Heart left ventricle (tissue), 16 donors: ENCODE measurements around the gene PTH2. TPM values are rescaled to one million over a fixed set of nuclear protein-coding genes. Genes with fewer than 3 reads are reported as not detected.

Source experiments
- ATAC-seq, 4 donors: fragments of 200-7000 bp; cut with Tn5 transposase; one replicate each; pipeline ENCODE4 v1.9.1; 2020 to 2022; ENCODE audit warnings: moderate library complexity in 4 of 4, mild to moderate bottlenecking in 3 of 4, moderate number of reproducible peaks in 1 of 4
- DNase-seq, 5 donors: peaks; one replicate each; pipeline ENCODE4 v3.0.0-alpha.2; 2020
- H3K27ac ChIP-seq, 12 donors: fragments of 200-600 bp; sonication (generic) in 4 of 12; one replicate each; pipeline versions ENCODE4 v1.5.0 to v1.8.0; 2016 to 2022; ENCODE audit warnings: mild to moderate bottlenecking in 2 of 12
- H3K27me3 ChIP-seq, 9 donors: fragments of 200-600 bp; sonication (generic) in 2 of 9; one replicate each; pipeline versions ENCODE4 v1.5.1 to v1.8.0; 2016 to 2022; ENCODE audit warnings: mild to moderate bottlenecking in 3 of 9
- H3K36me3 ChIP-seq, 9 donors: fragments of 200-600 bp; sonication (generic) in 2 of 9; one replicate each; pipeline versions ENCODE4 v1.5.0 to v1.8.0; 2018 to 2022; ENCODE audit warnings: mild to moderate bottlenecking in 2 of 9
- H3K4me1 ChIP-seq, 12 donors: fragments of 200-600 bp; sonication (generic) in 4 of 12; one replicate each; pipeline versions ENCODE4 v1.5.0 to v1.8.0; 2016 to 2022; ENCODE audit warnings: mild to moderate bottlenecking in 3 of 12
- H3K4me3 ChIP-seq, 12 donors: fragments of 200-600 bp; sonication (generic) in 4 of 12; one replicate each; pipeline versions ENCODE4 v1.5.0 to v1.8.0; 2017 to 2022; ENCODE audit warnings: mild to moderate bottlenecking in 9 of 12, moderate library complexity in 4 of 12
- H3K9me3 ChIP-seq, 12 donors: fragments of 200-600 bp; sonication (generic) in 4 of 12; one replicate each; pipeline versions ENCODE4 v1.5.0 to v1.8.0; 2016 to 2022; ENCODE audit warnings: mild to moderate bottlenecking in 1 of 12
- POLR2A ChIP-seq, 2 donors: fragments of 450-650 bp; IDR thresholded peaks; one replicate each; pipeline ENCODE4 v1.6.1; 2017; ENCODE audit warnings: antibody characterized with exemption in 2 of 2, mild to moderate bottlenecking in 2 of 2, moderate library complexity in 2 of 2
- WGBS, 4 donors: extraction: QIAGEN DNeasy Blood & Tissue Kit in 2 of 4; methylation state at CpG; one replicate each; pipeline versions ENCODE4 v1.1.5 to v1.1.7; 2013 to 2018; 5-methylcytosine and 5-hydroxymethylcytosine counted together
- intact Hi-C, 10 donors: fragments of 100-400 bp; cut with DNase I; formaldehyde crosslinking; loops; one replicate each; pipeline versions ENCODE4 v1.11.1 to v1.14.2; 2022
- polyA plus RNA-seq, 2 donors: library from polyadenylated mRNA; stranded (reverse); fragments of 200-250 nt; gene quantifications; one replicate each; pipeline ENCODE4 v1.2.3, GENCODE V29; 2013
- total RNA-seq, 9 donors: library from RNA; depleted of rRNA in 2 of 9; stranded (reverse); fragments of >200 nt in 2 of 9; fragmentation: NEBNext Ultra II Directional in 3 of 9; extraction: Animal tissue kit (Norgen Biotek cat#: 25700) in 3 of 9; gene quantifications; one replicate each; pipeline versions ENCODE4 v1.1.0 to v1.2.4, GENCODE V29; 2016 to 2023
- TF ChIP-seq, protein P1 (sequence below), 12 donors: fragments of 200-600 bp; sonication (generic) in 4 of 12; IDR thresholded peaks; one replicate each; pipeline versions ENCODE4 v1.5.0 to v1.8.0; 2018 to 2022; ENCODE audit warnings: antibody characterized with exemption in 12 of 12, mild to moderate bottlenecking in 5 of 12
- donor health status: ischemic (EF 13 %, LVEDD 7.1; RV severe dilation, severe dysfunction).
- donor health status: healthy with polysubstance abuse.
- donor health status: DM: no; HTN: yes; CAD: no.
- donor health status: DM: no; HTN: no; CAD: no.
- donor health status: ischemic (EF 25% LVEDD 6.9; RV normal size, moderate dysfunction).
- donor health status: ischemic (EF 25% LVEDD 5.7; RV mildly dilated, moderate dysfunction).
- donor health status: healthy.
- donor health status: DM: yes; HTN: yes; CAD: no.
- donor health status: ischemic (EF 35%, LVEDD 5.7; RV mildly dilated, moderate dysfunction).
- donor health status: nonischemic (EF 11% LVEDD 7.7; RV severe dilation, severe dysfunction).
- donor health status: DM: yes; HTN: yes; CAD: no.
- donor health status: PGD.
- donor health status: ischemic (EF 29% LVEDD 5.4; RV normal size, mild dysfunction).
- donor health status: nonischemic (EF 23%, LVEDD 6.1; RV moderate dilation, normal function).

Gene PTH2
- total and polyA plus RNA-seq, 11 donors = not detected

DNA sequence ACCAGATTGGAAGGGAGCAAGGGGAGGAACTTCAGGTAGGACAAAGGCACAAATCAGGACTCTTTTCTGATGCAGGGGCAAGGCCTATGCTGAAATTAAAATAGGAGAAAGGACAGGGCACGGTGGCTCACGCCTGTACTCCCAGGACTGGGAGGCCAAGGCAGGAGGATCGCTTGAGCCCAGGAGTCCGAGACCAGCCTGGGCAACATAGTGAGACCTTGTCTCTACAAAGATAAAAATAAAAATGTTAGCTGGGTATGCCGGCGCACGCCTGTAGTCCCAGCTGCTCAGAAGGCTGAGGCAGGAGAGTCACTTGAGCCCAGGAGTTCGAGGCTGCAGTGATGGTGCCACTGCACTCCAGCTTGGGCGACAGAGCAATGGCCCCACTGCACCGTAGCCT lies 12.4 kb upstream of the PTH2 start:
- intact Hi-C loops = no loop called here
- Histone ChIP-seq H3K9me3 (no peaks in the 10 kb centered on the region), H3K27me3 (peaks cover 34 to 96% (median 90%) of the 10 kb centered on the region in 9 donors), H3K27ac (no peak overlapping the region), H3K36me3 (no peaks in the 10 kb centered on the region), H3K4me1 (peaks cover 0 to 11% (median 0%) of the 10 kb centered on the region in 12 donors), H3K4me3 (no peak overlapping the region)
- TF ChIP-seq POLR2A (IDR thresholded peaks at IDR 0.05) = no peak
- TF ChIP-seq, protein P1, sequence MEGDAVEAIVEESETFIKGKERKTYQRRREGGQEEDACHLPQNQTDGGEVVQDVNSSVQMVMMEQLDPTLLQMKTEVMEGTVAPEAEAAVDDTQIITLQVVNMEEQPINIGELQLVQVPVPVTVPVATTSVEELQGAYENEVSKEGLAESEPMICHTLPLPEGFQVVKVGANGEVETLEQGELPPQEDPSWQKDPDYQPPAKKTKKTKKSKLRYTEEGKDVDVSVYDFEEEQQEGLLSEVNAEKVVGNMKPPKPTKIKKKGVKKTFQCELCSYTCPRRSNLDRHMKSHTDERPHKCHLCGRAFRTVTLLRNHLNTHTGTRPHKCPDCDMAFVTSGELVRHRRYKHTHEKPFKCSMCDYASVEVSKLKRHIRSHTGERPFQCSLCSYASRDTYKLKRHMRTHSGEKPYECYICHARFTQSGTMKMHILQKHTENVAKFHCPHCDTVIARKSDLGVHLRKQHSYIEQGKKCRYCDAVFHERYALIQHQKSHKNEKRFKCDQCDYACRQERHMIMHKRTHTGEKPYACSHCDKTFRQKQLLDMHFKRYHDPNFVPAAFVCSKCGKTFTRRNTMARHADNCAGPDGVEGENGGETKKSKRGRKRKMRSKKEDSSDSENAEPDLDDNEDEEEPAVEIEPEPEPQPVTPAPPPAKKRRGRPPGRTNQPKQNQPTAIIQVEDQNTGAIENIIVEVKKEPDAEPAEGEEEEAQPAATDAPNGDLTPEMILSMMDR (IDR thresholded peaks at IDR 0.05) = no peak
- no peak for ATAC-seq
- WGBS, 4 donors = 84 to 88% (median 86%) methylated on average over 10 of the region's 10 CpGs
- no peak for DNase-seq

DNA sequence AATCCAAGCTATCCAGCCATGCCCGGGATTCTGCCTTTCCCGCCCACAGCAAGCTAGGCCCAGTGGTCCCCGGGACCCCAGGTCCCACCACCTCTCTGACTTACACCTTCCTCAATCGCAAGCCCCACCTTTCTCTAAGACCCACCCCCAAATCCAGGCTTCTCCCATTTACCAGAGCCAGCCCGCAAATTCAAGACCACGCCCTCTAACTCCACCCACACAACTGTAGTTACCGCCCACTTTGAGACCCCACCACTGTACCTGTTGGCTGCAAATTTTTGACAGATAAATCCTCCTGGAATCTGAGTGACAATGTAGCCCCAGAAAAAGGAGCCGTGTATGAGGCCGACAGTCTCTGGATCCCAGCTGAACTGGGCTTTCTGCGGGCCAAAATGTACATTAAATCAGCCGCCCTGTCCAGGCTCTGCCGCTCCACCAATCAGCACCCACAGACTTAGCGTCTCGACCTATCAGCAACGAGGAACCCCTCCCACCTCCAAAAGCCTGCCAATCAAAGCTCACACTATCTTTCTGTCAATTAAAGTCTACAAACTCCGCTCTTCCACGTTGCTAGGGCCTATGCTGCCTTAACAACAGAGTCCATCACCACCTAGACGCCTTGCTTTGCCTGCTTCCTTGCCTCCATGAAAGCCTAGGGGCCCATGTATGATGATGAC lies 11.8 kb upstream of the PTH2 start:
- peaks cover 35 to 96% (median 84%) of the 10 kb centered on the region in 9 donors for H3K27me3 ChIP-seq
- no peak overlapping the region for H3K27ac ChIP-seq
- ATAC-seq (no peak), DNase-seq (no peak)
- peaks cover 0 to 11% (median 0%) of the 10 kb centered on the region in 12 donors for H3K4me1 ChIP-seq
- intact Hi-C loops = loop anchor here in 1 of 10 donors (5.0 kb wide), 1 partner anchor 38 kb away; no protein-coding TSS in a partner anchor
- H3K9me3 ChIP-seq = no peaks in the 10 kb centered on the region
- H3K4me3 ChIP-seq = no peak overlapping the region
- WGBS, 4 donors = 88 to 90% (median 89%) methylated on average over 17 to 18 of the region's 18 CpGs
- TF ChIP-seq, protein P1 (IDR thresholded peaks at IDR 0.05) = no peak
- TF ChIP-seq POLR2A (IDR thresholded peaks at IDR 0.05) = no peak
- H3K36me3 ChIP-seq = no peaks in the 10 kb centered on the region

DNA sequence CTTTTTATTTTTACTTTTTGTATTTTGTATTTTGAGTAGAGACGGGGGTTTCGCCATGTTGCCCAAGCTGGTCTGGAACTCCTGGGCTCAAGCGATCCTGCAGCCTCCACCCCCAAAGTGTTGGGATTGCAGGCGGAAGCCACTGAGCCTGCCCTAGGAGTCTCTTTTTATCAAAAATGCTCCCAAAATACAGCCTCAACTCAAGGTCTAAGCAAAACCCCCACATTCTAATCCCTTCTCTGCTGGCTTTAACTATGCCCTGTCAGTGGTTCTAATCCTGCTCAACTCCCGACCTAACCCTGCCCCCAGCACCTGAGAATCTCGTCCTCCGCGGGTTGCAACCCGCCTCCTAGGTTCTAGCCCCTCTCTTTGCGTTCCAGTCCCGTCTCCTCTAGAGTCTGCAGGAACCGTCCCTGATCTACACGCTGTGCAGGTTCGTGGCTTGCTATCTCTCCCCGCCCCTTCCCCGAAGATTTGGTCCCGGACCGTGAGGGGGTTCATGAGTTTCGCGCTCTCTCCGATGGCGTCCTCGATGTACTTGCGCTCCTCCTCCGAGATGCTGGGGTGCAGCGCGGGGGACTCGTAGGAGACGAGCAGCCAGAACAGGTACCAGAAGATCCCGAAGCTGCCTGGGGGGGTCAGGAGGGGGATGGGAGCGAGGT lies 10.1 kb upstream of the PTH2 start:
- Histone ChIP-seq H3K27ac (no peak overlapping the region), H3K9me3 (no peaks in the 10 kb centered on the region), H3K4me1 (peaks cover 0 to 13% (median under 1%) of the 10 kb centered on the region in 12 donors), H3K36me3 (no peaks in the 10 kb centered on the region), H3K4me3 (no peak overlapping the region), H3K27me3 (peaks cover 40 to 95% (median 83%) of the 10 kb centered on the region in 9 donors)
- 21 to 46% (median 30%) methylated on average over 24 to 31 of the region's 31 CpGs for WGBS, 4 donors
- TF ChIP-seq, protein P1 (IDR thresholded peaks at IDR 0.05) = no peak
- TF ChIP-seq POLR2A (IDR thresholded peaks at IDR 0.05) = no peak
- ATAC-seq (no peak), DNase-seq (no peak)
- intact Hi-C loops = loop anchor here in 1 of 10 donors (5.0 kb wide), 1 partner anchor 36 kb away; no protein-coding TSS in a partner anchor
